NCI-H187 treated with DMSO at 0.1 percent for 48 hours (cell line): Measurements from ENCODE around the gene PKN2.
A peak's percentile ranks its signal among the peaks of the same experiment; 100 is the strongest.

ENCODE experiments used
- DNase-seq: peaks from one replicate; lab custom pipeline; 2025; lab: John Stamatoyannopoulos, UW

Gene PKN2

GRCh38 chr1:88683541-88684481 lies at the start of gene PKN2:
TSS of gene PKN2 (plus strand) at chr1:88684273. CDS start at chr1:88684581, 308 bp downstream.
- DNase-seq, result peak; percentile 92

GRCh38 chr1:88634538-88634937 lies 49.5 kb upstream of the PKN2 start:
- no peak for DNase-seq

GRCh38 chr1:88640060-88640459 lies 44.0 kb upstream of the PKN2 start:
- DNase-seq, result no peak

GRCh38 chr1:88645886-88646285 lies 38.2 kb upstream of the PKN2 start:
- DNase-seq, result no peak

GRCh38 chr1:88646476-88647248 lies 37.4 kb upstream of the PKN2 start:
- no peak for DNase-seq

- no peak for DNase-seq
These were observed 36.8 kb upstream of the PKN2 start for GRCh38 chr1:88647249-88647645.

GRCh38 chr1:88647749-88648415 lies 36.2 kb upstream of the PKN2 start:
- no peak for DNase-seq

GRCh38 chr1:88648706-88649105 lies 35.4 kb upstream of the PKN2 start:
- no peak for DNase-seq

- no peak for DNase-seq
These were observed 34.1 kb upstream of the PKN2 start for GRCh38 chr1:88649932-88650331.

GRCh38 chr1:88650676-88651418 lies 33.2 kb upstream of the PKN2 start:
- no peak for DNase-seq

GRCh38 chr1:88655140-88655539 lies 28.9 kb upstream of the PKN2 start:
- no peak for DNase-seq

GRCh38 chr1:88655685-88656299 lies 28.3 kb upstream of the PKN2 start:
- no peak for DNase-seq

GRCh38 chr1:88658419-88658818 lies 25.7 kb upstream of the PKN2 start:
- no peak for DNase-seq

GRCh38 chr1:88659552-88659951 lies 24.5 kb upstream of the PKN2 start:
- no peak for DNase-seq

GRCh38 chr1:88661188-88661587 lies 22.9 kb upstream of the PKN2 start:
- no peak for DNase-seq

- DNase-seq, result no peak
These were observed 21.9 kb upstream of the PKN2 start for GRCh38 chr1:88661951-88662699.

- no peak for DNase-seq
These were observed 21.4 kb upstream of the PKN2 start for GRCh38 chr1:88662723-88663122.

- no peak for DNase-seq
These were observed 15.7 kb upstream of the PKN2 start for GRCh38 chr1:88668405-88668804.

GRCh38 chr1:88670462-88670861 lies 13.6 kb upstream of the PKN2 start:
- DNase-seq, result no peak

- no peak for DNase-seq
These were observed 10.6 kb upstream of the PKN2 start for GRCh38 chr1:88673446-88673845.

- no peak for DNase-seq
These were observed 5.7 kb upstream of the PKN2 start for GRCh38 chr1:88678405-88678804.
